H54 (cell line): ENCODE measurements around the gene NRGN.
A peak's percentile ranks its signal among the peaks of the same experiment; 100 is the strongest.
"Not testable (repeated sequence)": the region's sequence is repeated elsewhere in the genome, so short reads cannot be mapped to it uniquely, and the experiment has no call there.

Source experiments
- DNase-seq: peaks from one replicate; pipeline ENCODE4 v3.0.0; 2011; ENCODE audit warnings: low spot score, mixed read lengths; ENCODE audit not compliant: insufficient read length
- FAIRE-seq: peaks from 3 replicates; lab custom pipeline; 2011; peaks lifted over from hg19 to GRCh38; lab: Jason Lieb, UNC
- POLR2A ChIP-seq: IDR thresholded peaks from 2 replicates; pipeline ENCODE4 v1.6.1; 2011; ENCODE audit warnings: low read depth, mild to moderate bottlenecking, low read length

NRGN gene

DNA sequence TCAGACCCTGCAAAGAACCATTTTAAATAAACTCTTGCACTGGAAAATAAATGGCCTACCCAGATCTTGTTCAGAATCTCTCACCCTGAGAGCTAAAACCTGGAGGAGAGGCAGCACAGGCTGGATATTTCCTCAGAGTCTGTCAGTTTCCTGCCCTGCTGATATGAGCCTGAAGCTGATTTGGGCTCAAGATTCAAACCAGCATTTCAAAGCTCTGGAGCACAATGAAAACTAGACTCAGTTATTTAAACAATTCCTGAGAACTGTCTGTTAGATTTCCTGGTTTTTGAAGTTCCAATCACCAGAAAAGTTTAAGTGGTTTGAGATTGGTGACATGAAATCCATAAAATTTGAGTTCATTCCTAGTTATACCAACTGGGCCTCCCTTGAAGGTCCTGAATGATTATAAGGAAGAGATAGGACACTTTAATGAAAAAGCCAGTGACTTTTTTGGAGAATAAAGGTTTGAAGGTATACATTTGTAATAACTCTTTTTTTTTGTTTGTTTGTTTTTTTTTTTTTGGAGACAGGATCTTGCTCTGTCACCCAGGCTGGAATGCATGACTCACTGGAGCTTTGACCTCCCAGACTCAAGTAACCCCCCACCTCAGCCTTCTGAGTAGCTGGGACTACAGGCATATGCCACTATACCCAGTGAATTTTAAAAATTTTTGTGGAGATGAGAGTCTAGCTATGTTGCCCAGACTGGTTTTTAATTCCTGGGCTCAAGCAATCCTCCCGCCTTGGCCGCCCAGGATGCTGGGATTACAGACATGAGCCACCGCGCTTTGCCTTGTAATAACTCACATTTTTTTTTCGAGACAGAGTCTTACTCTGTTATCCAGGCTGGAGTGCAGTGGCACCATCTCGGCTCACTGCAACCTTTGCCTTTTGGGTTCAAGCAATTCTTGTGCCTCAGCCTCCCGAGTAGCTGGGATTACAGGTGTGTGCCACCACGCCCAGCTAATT lies 30.3 kb downstream of the NRGN start:
- no peak for TF ChIP-seq POLR2A
- DNase-seq (no peak), FAIRE-seq (peak; percentile 52)

DNA sequence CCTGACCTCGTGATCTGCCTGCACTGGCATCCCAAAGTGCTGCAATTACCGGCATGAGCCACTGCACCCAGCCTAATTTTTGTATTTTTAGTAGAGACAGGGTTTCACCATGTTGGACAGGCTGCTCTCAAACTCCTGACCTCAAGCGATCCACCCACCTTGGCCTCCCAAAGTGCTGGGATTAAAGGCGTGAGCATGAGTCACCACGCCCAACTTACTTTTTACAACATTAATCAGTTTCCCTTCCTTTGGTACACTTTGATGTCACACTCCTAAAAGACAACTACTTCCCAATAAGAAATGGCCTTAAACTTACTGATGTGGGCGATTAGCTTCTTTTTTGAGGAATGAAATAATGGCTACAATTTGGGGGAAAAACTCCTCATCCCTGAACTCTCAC lies 31.2 kb downstream of the NRGN start:
- FAIRE-seq, DNase-seq: not testable (repeated sequence)

DNA sequence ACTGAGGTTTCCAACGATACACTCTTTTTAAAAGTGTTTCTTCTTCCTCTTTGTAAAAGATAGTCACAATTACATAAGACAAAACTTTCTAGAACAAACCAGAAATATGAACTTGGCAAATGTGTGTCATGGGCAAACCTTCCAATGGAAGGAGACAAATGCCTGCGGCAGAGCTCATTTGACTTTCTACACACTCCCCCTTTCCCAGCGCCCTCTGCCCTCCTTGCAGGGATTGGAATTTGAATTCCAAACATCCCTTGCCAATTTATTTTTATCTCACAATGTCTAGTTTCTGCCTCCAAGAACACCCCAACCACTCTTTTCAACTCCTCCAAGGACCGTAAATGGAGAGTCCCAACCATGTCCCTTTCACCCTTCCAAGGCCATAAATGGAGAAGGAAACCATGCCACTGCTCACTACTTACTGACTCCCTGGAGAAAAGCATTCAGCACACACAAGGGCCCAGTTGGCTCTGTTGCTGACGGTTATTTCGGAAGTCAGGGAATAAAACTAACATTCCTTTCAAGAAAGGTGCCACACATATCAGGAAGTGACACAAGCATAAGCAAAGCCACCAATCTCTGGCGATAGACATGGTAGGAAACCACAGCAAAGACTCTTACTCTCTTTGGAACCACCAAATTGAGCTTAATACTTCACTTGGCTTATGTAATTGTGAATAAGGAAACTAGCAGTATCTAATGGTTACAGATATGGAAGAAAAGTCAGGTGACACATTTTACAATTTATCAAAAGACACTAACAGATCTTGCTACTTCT lies 37.3 kb downstream of the NRGN start:
- no peak for FAIRE-seq
- DNase-seq, result no peak
- TF ChIP-seq POLR2A, result no peak

DNA sequence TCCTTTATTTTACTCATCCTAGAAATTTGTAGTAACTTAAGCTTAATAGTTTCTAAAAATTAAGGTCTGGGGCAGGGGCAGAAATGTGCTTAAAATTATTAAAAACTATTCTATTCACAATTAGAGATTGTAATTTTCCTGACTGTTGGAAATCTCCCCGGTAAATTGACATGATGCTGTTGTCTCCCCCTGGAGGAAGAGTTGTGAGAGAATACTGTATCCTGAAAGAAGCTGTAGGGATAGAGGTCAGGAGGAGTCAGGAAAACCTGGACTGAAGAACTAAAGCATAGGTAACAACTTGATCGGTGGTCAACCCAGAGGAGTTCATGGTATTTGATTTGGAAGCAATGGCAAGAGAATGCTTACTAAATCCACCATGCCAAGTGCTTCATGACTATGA lies 38.5 kb downstream of the NRGN start:
- DNase-seq, result no peak
- TF ChIP-seq POLR2A, result no peak
- no peak for FAIRE-seq

DNA sequence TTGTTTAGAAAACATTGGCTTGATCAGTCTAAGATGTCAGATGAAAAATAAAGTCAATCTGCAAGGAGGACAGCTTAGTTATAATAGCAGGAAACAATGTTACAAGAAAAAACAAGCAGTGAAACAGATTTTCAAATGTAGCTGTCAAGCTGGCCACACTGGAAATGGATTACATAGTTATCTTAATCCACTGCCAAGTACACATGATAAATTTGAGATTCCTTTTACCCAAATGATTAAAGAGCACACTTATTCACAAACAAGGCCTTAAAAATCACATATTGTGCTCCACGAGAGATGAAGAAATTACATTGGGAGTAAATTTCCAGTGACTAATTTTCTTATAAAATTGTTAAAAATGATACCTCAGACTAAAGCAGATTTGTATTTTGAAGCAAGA lies 39.8 kb downstream of the NRGN start:
- no peak for FAIRE-seq
- no peak for TF ChIP-seq POLR2A
- DNase-seq, result no peak

DNA sequence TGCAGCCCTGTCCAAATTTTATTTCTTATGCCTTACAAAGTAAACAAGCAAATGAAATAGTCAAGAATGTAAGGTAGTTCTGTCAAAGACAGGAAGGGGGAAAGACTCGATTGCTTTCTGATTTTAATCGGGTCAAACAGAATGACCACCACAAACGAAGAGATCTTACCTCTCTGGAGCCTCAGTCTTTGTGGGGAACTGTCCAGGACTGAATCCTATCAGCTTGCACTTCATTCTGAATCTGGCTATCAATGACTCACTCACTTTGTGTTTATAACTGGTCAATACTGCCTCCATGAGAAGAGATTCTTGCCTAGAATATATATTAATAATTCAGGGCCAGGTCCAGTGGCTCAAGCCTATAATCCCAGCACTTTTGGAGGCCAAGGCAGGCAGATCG lies 43.3 kb downstream of the NRGN start:
- no peak for FAIRE-seq
- no peak for DNase-seq
- TF ChIP-seq POLR2A, result no peak

DNA sequence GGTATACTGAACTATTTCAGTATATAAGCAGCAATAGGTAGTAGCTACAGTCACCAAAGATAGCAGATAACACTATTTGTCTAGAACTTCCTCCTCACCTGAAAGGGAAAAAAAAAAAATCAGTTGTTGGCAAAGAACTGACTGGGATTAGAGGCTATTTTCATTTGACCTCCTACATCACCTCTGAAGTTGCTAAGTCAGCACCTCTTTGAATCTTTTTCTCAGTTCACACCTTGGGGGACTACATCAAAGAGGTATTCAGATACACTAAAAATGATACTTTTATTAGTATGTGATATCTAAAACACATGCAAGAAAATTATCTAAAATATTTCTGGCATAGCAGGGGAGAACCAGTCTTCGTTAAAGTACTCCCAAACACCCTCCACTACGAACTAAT lies 44.3 kb downstream of the NRGN start:
- no peak for TF ChIP-seq POLR2A
- no peak for DNase-seq

DNA sequence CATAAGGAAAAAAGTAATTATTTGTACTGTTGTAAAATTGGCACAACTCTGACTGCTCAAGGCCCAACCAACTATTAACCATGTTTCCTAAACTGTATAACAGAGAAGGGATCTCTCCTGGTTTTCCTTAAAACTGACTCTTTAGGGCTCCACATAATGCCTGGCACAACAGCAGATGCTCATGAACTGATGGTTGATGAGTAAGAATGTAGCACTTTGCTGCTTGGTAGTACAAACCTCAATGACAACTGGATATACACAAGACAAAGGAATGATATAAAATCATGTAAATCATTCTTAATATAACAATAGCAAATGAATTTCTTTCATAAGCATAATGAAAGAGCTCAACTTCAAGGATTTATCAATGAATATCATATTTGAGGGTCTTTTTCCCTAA lies 48.8 kb downstream of the NRGN start:
- FAIRE-seq (no peak), DNase-seq (no peak)

More for the DNA sequence above, 44.3 kb downstream of the NRGN start:
- no peak for FAIRE-seq

DNA sequence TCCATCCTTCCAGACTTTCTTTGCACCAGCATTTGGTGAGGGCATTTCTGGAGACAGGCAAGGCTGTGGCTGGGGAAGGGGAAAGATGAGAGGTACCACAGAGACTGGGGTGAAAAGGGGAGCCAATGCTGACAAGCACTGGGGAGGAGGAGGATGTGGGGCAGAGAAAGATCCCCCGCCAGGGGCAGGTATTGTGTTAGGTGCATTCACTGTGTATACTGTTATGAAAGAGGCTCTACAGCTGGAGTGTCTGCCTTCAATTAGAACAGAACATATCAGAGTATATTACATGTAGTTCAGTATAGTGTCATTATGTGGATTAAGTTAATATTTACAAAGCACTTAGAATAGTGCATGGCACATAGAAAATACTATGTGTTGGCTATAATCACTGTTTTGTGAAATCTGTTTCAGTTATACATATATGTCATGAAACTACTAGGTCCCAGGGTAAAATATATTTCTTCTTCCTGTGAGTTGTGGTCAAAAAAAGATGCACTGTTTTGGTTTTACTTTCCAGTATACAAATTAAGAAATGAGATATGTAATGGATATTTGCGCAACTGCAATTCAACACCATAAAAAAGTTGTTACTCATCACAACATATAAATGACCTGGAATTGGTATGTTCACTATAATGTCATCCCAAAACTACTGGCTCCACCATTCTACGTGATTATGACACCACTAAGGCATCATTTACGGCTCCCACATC lies 52.0 kb downstream of the NRGN start:
- no peak for TF ChIP-seq POLR2A
- DNase-seq, result no peak
- no peak for FAIRE-seq

More for the DNA sequence above, 48.8 kb downstream of the NRGN start:
- no peak for TF ChIP-seq POLR2A

DNA sequence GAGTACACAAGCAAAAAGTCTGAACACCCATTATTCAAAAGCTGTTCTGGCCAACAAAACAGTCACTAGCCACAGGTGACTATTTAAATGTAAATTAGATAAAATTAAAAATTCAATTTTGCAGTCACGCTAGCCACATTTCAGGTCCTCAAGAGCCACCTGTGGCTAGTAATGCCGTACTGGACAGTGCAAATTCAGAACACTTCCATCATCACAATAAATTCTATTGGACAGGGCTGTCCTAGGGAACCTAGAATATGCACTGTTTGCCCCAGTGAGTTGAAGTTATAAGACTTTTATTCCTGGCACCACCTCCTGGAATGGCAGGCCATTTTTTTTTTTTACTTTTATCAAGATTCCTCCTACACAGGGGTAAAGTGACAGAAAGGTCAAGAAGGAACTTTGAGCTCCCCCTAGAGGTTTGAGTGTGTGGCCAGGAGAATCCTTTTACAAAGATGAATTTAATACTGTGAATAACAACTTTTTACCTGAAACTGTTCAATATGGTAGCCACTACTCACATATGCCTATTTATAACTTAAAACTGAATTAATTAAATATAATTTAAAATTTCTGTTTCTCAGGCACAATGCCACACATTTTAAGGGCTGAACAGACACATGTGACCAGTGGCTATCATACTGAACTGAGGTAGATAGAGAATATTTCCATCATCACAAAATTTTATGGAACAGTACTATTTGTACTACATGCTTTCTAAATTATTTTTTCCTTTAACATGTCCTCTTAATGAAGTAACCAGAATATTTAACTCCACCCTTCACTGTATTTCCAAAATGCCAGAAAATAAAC lies 53.9 kb downstream of the NRGN start:
- no peak for FAIRE-seq
- DNase-seq, result no peak
- TF ChIP-seq POLR2A, result no peak

DNA sequence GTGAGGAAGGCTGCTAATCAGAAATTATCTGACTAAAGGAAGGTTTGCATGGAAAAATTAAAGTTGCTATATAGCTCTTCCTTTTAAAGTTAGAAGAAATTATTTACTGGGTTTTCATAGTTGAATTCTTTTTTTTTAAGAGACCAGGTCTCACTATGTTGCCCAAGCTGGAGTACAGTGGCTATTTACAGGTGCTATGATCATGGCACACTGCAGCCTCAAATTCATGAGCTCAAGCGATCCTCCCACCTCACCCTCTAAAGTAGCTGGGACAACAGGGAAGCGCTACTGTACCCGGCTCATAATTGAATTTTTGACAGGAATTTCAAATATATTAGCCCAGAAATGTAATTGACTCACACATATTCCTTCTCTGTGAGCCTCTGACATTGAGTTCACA lies 56.6 kb downstream of the NRGN start:
- TF ChIP-seq POLR2A, result no peak
- DNase-seq, result no peak
- FAIRE-seq, result no peak
